ENCODE results near the gene BTBD19. TPM values are rescaled to one million over a fixed set of nuclear protein-coding genes. Genes with fewer than 3 reads are reported as not detected.

Gene BTBD19
- total RNA-seq, 1 experiment from 2014 or later, result 15.5 TPM

GRCh38 chr1:44828003-44828651 lies 19.8 kb downstream of the BTBD19 start:
- intact Hi-C loops (cut with micrococcal nuclease), result no loop called here
- H3K27me3 Mint-ChIP-seq (ENCODE audit: insufficient read depth, unreplicated experiment), result no peaks in the 10 kb centered on the region
- TF ChIP-seq CTCF (IDR thresholded peaks at IDR 0.05; ENCODE audit: unreplicated experiment), result no peak
- H3K9me3 Mint-ChIP-seq (ENCODE audit: unreplicated experiment), result no peaks in the 10 kb centered on the region
- ChIA-PET POLR2A (no interaction called here), CTCF (no interaction called here)
- no TSS peak for BruUV-seq (replicated peaks)
- H3K36me3 Mint-ChIP-seq (ENCODE audit: insufficient read depth, unreplicated experiment), result no peaks in the 10 kb centered on the region
- H3K4me3 Mint-ChIP-seq (ENCODE audit: unreplicated experiment), result no peak overlapping the region
- no peak overlapping the region for H3K27ac Mint-ChIP-seq (ENCODE audit: low read depth, unreplicated experiment)
- DNase-seq (ENCODE audit: unreplicated experiment), result no peak
- no peaks in the 10 kb centered on the region for H3K4me1 Mint-ChIP-seq (ENCODE audit: insufficient read depth, unreplicated experiment)

DNA sequence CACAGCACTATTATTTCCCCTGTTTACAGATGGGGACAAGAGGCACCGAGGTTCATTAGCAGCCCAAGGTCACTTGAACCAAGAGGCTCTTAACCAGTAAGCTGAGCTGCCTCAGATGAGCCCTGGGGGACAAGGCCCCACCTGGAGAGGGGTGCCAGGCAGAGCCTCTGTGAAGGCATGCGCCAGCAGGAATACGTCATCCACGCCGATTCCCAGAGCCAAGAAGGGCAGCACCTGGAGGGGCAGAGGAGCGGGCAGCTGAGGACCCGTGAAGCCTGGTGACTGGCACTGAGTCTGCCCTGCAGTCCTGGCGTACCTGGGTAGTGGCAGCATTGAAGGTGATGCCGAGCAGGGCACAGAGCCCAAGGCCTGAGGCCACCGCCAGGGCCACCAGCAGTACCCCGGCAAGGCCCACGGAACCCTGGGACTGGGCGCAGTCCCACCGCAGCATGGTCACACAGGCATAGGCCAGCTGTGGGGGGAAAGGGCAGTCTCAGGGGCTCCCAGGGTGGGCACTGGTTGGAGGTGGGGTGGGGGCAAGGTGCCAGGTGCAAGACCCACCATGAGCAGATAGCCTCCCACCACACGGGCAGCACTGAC lies 20.6 kb downstream of the BTBD19 start:
- no peaks in the 10 kb centered on the region for H3K9me3 Mint-ChIP-seq (ENCODE audit: unreplicated experiment)
- TF ChIP-seq CTCF (IDR thresholded peaks at IDR 0.05; ENCODE audit: unreplicated experiment), result no peak
- H3K27ac Mint-ChIP-seq (ENCODE audit: low read depth, unreplicated experiment), result no peak overlapping the region
- intact Hi-C loops (cut with micrococcal nuclease), result no loop called here
- no TSS peak for BruUV-seq (replicated peaks)
- H3K27me3 Mint-ChIP-seq (ENCODE audit: insufficient read depth, unreplicated experiment), result no peaks in the 10 kb centered on the region
- ChIA-PET POLR2A (no interaction called here), CTCF (no interaction called here)
- H3K36me3 Mint-ChIP-seq (ENCODE audit: insufficient read depth, unreplicated experiment), result no peaks in the 10 kb centered on the region
- H3K4me3 Mint-ChIP-seq (ENCODE audit: unreplicated experiment), result no peak overlapping the region
- no peaks in the 10 kb centered on the region for H3K4me1 Mint-ChIP-seq (ENCODE audit: insufficient read depth, unreplicated experiment)
- DNase-seq (ENCODE audit: unreplicated experiment), result no peak

- no TSS peak for BruUV-seq (replicated peaks)
- H3K4me1 Mint-ChIP-seq (ENCODE audit: insufficient read depth, unreplicated experiment), result no peaks in the 10 kb centered on the region
- ChIA-PET CTCF (interaction anchor here (0.6 kb wide), 1 partner anchor 753 kb away, joined by 3 read pairs; no protein-coding TSS in a partner anchor), POLR2A (interaction anchor here (1.4 kb wide), 1 partner anchor 183 kb away, joined by 3 read pairs; the partner anchor contains the start of gene UROD)
- H3K27me3 Mint-ChIP-seq (ENCODE audit: insufficient read depth, unreplicated experiment), result no peaks in the 10 kb centered on the region
- intact Hi-C loops (cut with micrococcal nuclease), result no loop called here
- no peak overlapping the region for H3K4me3 Mint-ChIP-seq (ENCODE audit: unreplicated experiment)
- no peaks in the 10 kb centered on the region for H3K36me3 Mint-ChIP-seq (ENCODE audit: insufficient read depth, unreplicated experiment)
- no peak for TF ChIP-seq CTCF (IDR thresholded peaks at IDR 0.05; ENCODE audit: unreplicated experiment)
- no peak for DNase-seq (ENCODE audit: unreplicated experiment)
- no peaks in the 10 kb centered on the region for H3K9me3 Mint-ChIP-seq (ENCODE audit: unreplicated experiment)
- no peak overlapping the region for H3K27ac Mint-ChIP-seq (ENCODE audit: low read depth, unreplicated experiment)
Measured at GRCh38 chr1:44829506-44830384, 21.4 kb downstream of the BTBD19 start.

GRCh38 chr1:44830900-44831304 lies 22.6 kb downstream of the BTBD19 start:
- H3K9me3 Mint-ChIP-seq (ENCODE audit: unreplicated experiment), result no peaks in the 10 kb centered on the region
- ChIA-PET CTCF (interaction anchor here (0.6 to 1.4 kb wide), 2 partner anchors 12 to 752 kb away, joined by 3 to 5 read pairs; no protein-coding TSS in a partner anchor), POLR2A (interaction anchor here (0.6 to 1.4 kb wide), 6 partner anchors 11 to 181 kb away, joined by 3 read pairs; partner anchors contain the start of genes PTCH2, RPS8 and UROD)
- no TSS peak for BruUV-seq (replicated peaks)
- H3K4me3 Mint-ChIP-seq (ENCODE audit: unreplicated experiment), result no peak overlapping the region
- no peaks in the 10 kb centered on the region for H3K4me1 Mint-ChIP-seq (ENCODE audit: insufficient read depth, unreplicated experiment)
- intact Hi-C loops (cut with micrococcal nuclease), result no loop called here
- no peak for TF ChIP-seq CTCF (IDR thresholded peaks at IDR 0.05; ENCODE audit: unreplicated experiment)
- no peaks in the 10 kb centered on the region for H3K36me3 Mint-ChIP-seq (ENCODE audit: insufficient read depth, unreplicated experiment)
- no peaks in the 10 kb centered on the region for H3K27me3 Mint-ChIP-seq (ENCODE audit: insufficient read depth, unreplicated experiment)
- no peak overlapping the region for H3K27ac Mint-ChIP-seq (ENCODE audit: low read depth, unreplicated experiment)
- no peak for DNase-seq (ENCODE audit: unreplicated experiment)
